IMR-90 (cell line): ENCODE data around the gene TULP4. TPM values are rescaled to one million over a fixed set of nuclear protein-coding genes. Genes with fewer than 3 reads are reported as not detected.

Experiments used
- ATAC-seq: fragments of 200-7000 bp; cut with Tn5 transposase; 2 replicates; pipeline ENCODE4 v1.9.1; 2020; ENCODE audit warnings: low read depth, mild to moderate bottlenecking, moderate library complexity
- BruUV-seq: library from RNA; stranded (reverse); fragments of 400-500 nt; replicated peaks from 2 replicates; lab custom pipeline; 2021; lab: Mats Ljungman, UMichigan
- CTCF ChIA-PET: fragments of 300-600 bp; formaldehyde crosslinking; extraction: SDS; loops from one replicate; lab custom pipeline; 2021; ENCODE audit warnings: antibody characterized with exemption; lab: Yijun Ruan, JAX
- POLR2A ChIA-PET: fragments of 300-600 bp; sonication (Branson Sonifier 250); formaldehyde crosslinking; loops from one replicate; lab custom pipeline; 2022; ENCODE audit warnings: antibody characterized with exemption; ENCODE audit not compliant: unreplicated experiment; lab: Charles Lee
- DNase-seq: peaks from one replicate; pipeline ENCODE4 v3.0.0; 2013
- H2AFZ ChIP-seq: replicated peaks from 2 replicates; pipeline ENCODE3; 2013; ENCODE audit warnings: low read length, mild to moderate bottlenecking; ENCODE audit not compliant: poor library complexity
- H2AK5ac ChIP-seq: 2 replicates; pipeline ENCODE4 v1.6.1; 2013; ENCODE audit warnings: low read depth, low read length, inconsistent platforms
- H2AK9ac ChIP-seq: replicated peaks from 2 replicates; pipeline ENCODE3; 2013; ENCODE audit warnings: mild to moderate bottlenecking, low read depth, low read length, moderate library complexity; ENCODE audit not compliant: poor library complexity
- H2BK120ac ChIP-seq: 2 replicates; pipeline ENCODE4 v1.6.1; 2013; ENCODE audit warnings: low read depth, low read length, inconsistent platforms
- H2BK15ac ChIP-seq: 3 replicates; pipeline ENCODE4 v1.6.1; 2013; ENCODE audit warnings: low read depth, low read length, inconsistent platforms
- H2BK20ac ChIP-seq: 2 replicates; pipeline ENCODE4 v1.6.1; 2013; ENCODE audit warnings: low read depth, mild to moderate bottlenecking, inconsistent platforms, low read length, moderate library complexity
- H2BK5ac ChIP-seq: 2 replicates; pipeline ENCODE4 v1.6.1; 2013; ENCODE audit warnings: mild to moderate bottlenecking, low read depth, low read length, inconsistent platforms; ENCODE audit not compliant: poor library complexity, severe bottlenecking
- H3K14ac ChIP-seq: replicated peaks from 2 replicates; pipeline ENCODE4 v1.6.1; 2013; ENCODE audit warnings: low read depth, low read length, inconsistent platforms
- H3K18ac ChIP-seq: 2 replicates; pipeline ENCODE4 v1.6.1; 2013; ENCODE audit warnings: low read depth, low read length, control low read depth
- H3K23ac ChIP-seq: 2 replicates; pipeline ENCODE4 v1.6.1; 2013; ENCODE audit warnings: low read depth, low read length, inconsistent platforms
- H3K27ac ChIP-seq: 2 replicates; pipeline ENCODE4 v1.5.1; 2013; ENCODE audit warnings: mild to moderate bottlenecking, control low read depth, low read length; ENCODE audit not compliant: insufficient read depth
- H3K27me3 ChIP-seq: 2 replicates; pipeline ENCODE4 v1.6.1; 2013; ENCODE audit warnings: low read length; ENCODE audit not compliant: control insufficient read depth, insufficient read depth
- H3K36me3 ChIP-seq: 2 replicates; pipeline ENCODE4 v1.6.1; 2013; ENCODE audit warnings: low read length, mixed read lengths; ENCODE audit not compliant: control insufficient read depth, insufficient read depth
- H3K4ac ChIP-seq: 2 replicates; pipeline ENCODE4 v1.6.1; 2013; ENCODE audit warnings: low read depth, low read length, inconsistent platforms
- H3K4me1 ChIP-seq: 2 replicates; pipeline ENCODE4 v1.6.1; 2013; ENCODE audit warnings: low read length, mixed read lengths; ENCODE audit not compliant: control insufficient read depth, insufficient read depth
- H3K4me2 ChIP-seq: 2 replicates; pipeline ENCODE4 v1.6.1; 2013; ENCODE audit warnings: low read depth, mild to moderate bottlenecking, control low read depth, low read length, moderate library complexity
- H3K4me3 ChIP-seq: 2 replicates; pipeline ENCODE4 v1.5.1; 2013; ENCODE audit warnings: low read depth, mild to moderate bottlenecking, control low read depth, low read length, moderate library complexity; ENCODE audit not compliant: insufficient read depth
- H3K56ac ChIP-seq: 2 replicates; pipeline ENCODE4 v1.6.1; 2013; ENCODE audit warnings: low read length, inconsistent platforms; ENCODE audit not compliant: insufficient read depth; ENCODE audit errors: extremely low read depth
- H3K79me1 ChIP-seq, 2 experiments: 2 replicates each; pipeline ENCODE4 v1.6.1; 2013; ENCODE audit warnings: low read length in 2 of 2, inconsistent platforms in 1 of 2, low read depth in 1 of 2
- H3K9ac ChIP-seq: 2 replicates; pipeline ENCODE4 v1.6.1; 2013; ENCODE audit warnings: low read depth, low read length, control low read depth
- H3K9me1 ChIP-seq: 2 replicates; pipeline ENCODE4 v1.6.1; 2013; ENCODE audit warnings: low read length, inconsistent platforms; ENCODE audit not compliant: insufficient read depth
- H3K9me3 ChIP-seq: 2 replicates; pipeline ENCODE4 v1.6.1; 2013; ENCODE audit warnings: low read length; ENCODE audit not compliant: control insufficient read depth, insufficient read depth
- H4K20me1 ChIP-seq: 2 replicates; pipeline ENCODE4 v1.6.1; 2013; ENCODE audit warnings: low read length, inconsistent platforms; ENCODE audit not compliant: insufficient read depth
- H4K5ac ChIP-seq: 2 replicates; pipeline ENCODE4 v1.6.1; 2013; ENCODE audit warnings: mild to moderate bottlenecking, low read depth, low read length, control low read depth
- H4K8ac ChIP-seq, 2 experiments: 2 replicates each; pipeline ENCODE4 v1.6.1; 2013; ENCODE audit warnings: low read depth in 2 of 2, low read length in 2 of 2, control low read depth in 1 of 2, inconsistent platforms in 1 of 2
- H4K91ac ChIP-seq: 2 replicates; pipeline ENCODE4 v1.6.1; 2013; ENCODE audit warnings: low read depth, low read length, inconsistent platforms; ENCODE audit not compliant: insufficient read depth
- BHLHE40 ChIP-seq: fragments of 150-350 bp; IDR thresholded peaks from 2 replicates; pipeline ENCODE4 v1.6.1; 2016; ENCODE audit warnings: mild to moderate bottlenecking, low read depth, low read length
- CEBPB ChIP-seq: IDR thresholded peaks from 2 replicates; pipeline ENCODE4 v1.6.1; 2012; ENCODE audit warnings: low read depth, low read length, improper control_type of control experiment
- CHD1 ChIP-seq: IDR thresholded peaks from 2 replicates; pipeline ENCODE4 v1.6.1; 2012; ENCODE audit warnings: low read depth, low read length, improper control_type of control experiment
- FOS ChIP-seq: fragments of 150-350 bp; IDR thresholded peaks from 2 replicates; pipeline ENCODE4 v1.6.1; 2016; ENCODE audit warnings: low read depth, low read length
- MAFK ChIP-seq: IDR thresholded peaks from 2 replicates; pipeline ENCODE4 v1.6.1; 2012; ENCODE audit warnings: low read depth, low read length, improper control_type of control experiment
- MAZ ChIP-seq: IDR thresholded peaks from 2 replicates; pipeline ENCODE4 v1.6.1; 2012; ENCODE audit warnings: low read depth, mild to moderate bottlenecking, low read length, improper control_type of control experiment, moderate library complexity, borderline replicate concordance
- NFE2L2 ChIP-seq: fragments of 150-350 bp; IDR thresholded peaks from 2 replicates; pipeline ENCODE4 v1.6.1; 2016; ENCODE audit warnings: low read depth, mild to moderate bottlenecking, low read length
- POLR2A ChIP-seq: IDR thresholded peaks from 2 replicates; pipeline ENCODE4 v1.6.1; 2012; ENCODE audit warnings: mild to moderate bottlenecking, low read depth, low read length
- RAD21 ChIP-seq: IDR thresholded peaks from 2 replicates; pipeline ENCODE4 v1.6.1; 2012; ENCODE audit warnings: low read length, improper control_type of control experiment
- RCOR1 ChIP-seq: IDR thresholded peaks from 2 replicates; pipeline ENCODE4 v1.6.1; 2012; ENCODE audit warnings: mild to moderate bottlenecking, low read length, improper control_type of control experiment; ENCODE audit not compliant: insufficient replicate concordance
- RFX5 ChIP-seq: IDR thresholded peaks from 2 replicates; pipeline ENCODE4 v1.8.0; 2012; ENCODE audit warnings: low read depth, mild to moderate bottlenecking, low read length, moderate library complexity
- SMC3 ChIP-seq: fragments of 150-350 bp; IDR thresholded peaks from 2 replicates; pipeline ENCODE4 v1.6.1; 2016; ENCODE audit warnings: low read depth, mild to moderate bottlenecking, antibody characterized with exemption, low read length, moderate library complexity
- WGBS, 2 experiments: methylation state at CpG; one replicate each; pipeline versions ENCODE4 v1.1.5 to v1.1.7; 2013; ENCODE audit warnings: missing lambda C conversion rate in 2 of 2; ENCODE audit not compliant: insufficient read length in 1 of 2; ENCODE audit errors: extremely low coverage in 2 of 2; 5-methylcytosine and 5-hydroxymethylcytosine counted together
- dilution Hi-C: fragments of 300-500 bp; cut with HindIII; formaldehyde crosslinking; loops from one replicate; pipeline ENCODE4 v1.14.3; 2018; ENCODE audit warnings: low sequenced_read_pairs; ENCODE audit not compliant: unreplicated experiment
- in situ Hi-C: fragments of 300-500 bp; cut with MboI; formaldehyde crosslinking; loops from 3 replicates; pipeline ENCODE4 v1.14.3; 2019; ENCODE audit warnings: low sequenced_read_pairs, inconsistent platforms, mixed read lengths
- intact Hi-C: fragments of 100-400 bp; cut with micrococcal nuclease; formaldehyde crosslinking; loops from 2 replicates; pipeline ENCODE4 v1.10.0; 2022
- polyA plus RNA-seq, 3 experiments: library from polyadenylated mRNA; depleted of rRNA; stranded (reverse); fragments of >200 nt; gene quantifications; 2 replicates each; pipeline ENCODE4 v1.2.3, GENCODE V29; 2012; ENCODE audit warnings: low replicate concordance in 1 of 3
- total RNA-seq: library from RNA; depleted of rRNA; stranded (reverse); fragments of >200 nt; gene quantifications from 2 replicates; pipeline ENCODE4 v1.2.3, GENCODE V29; 2012
- TF ChIP-seq, protein P1 (sequence below): conservative IDR thresholded peaks from 2 replicates; pipeline ENCODE4 v1.5.1; 2012; ENCODE audit warnings: mild to moderate bottlenecking, low read depth, low read length, improper control_type of control experiment
- TF ChIP-seq, protein P2 (sequence below): fragments of 150-350 bp; IDR thresholded peaks from 2 replicates; pipeline ENCODE4 v1.6.1; 2017; ENCODE audit warnings: mild to moderate bottlenecking, antibody characterized with exemption, low read length, low read depth
- TF ChIP-seq, protein P3 (sequence below): fragments of 150-350 bp; IDR thresholded peaks from 2 replicates; pipeline ENCODE4 v1.6.1; 2016; ENCODE audit warnings: low read depth, mild to moderate bottlenecking, low read length, moderate library complexity, borderline replicate concordance

Gene TULP4
- total and polyA plus RNA-seq, 2 of the 4 experiments (the other 2 are of a cell fraction), result 8.1 to 30.6 TPM

DNA sequence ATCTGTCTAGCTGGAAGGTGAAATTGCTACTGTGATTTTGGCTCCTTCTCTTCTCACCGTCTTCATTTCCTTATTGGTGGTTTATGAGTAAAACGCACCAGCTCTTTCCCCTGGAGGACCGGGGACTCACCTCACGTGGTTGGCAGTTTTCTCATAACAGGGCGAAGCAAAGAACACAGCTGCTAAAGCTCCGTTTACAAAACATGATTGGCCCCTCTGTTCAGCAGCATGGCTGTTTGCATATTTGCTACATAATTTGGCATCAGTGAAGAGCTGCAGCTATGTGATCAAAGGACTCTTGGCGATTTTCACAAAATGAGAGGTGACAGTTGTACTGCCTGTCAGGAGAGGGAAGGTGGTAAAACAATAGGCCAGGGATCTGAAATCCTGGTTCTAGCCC is 227.1 kb downstream of the TULP4 start:
- CTCF ChIA-PET, result interaction anchor here (0.8 kb wide), 1 partner anchor 318 kb away, joined by 6 read pairs; no protein-coding TSS in a partner anchor
- WGBS, 2 experiments, result 0% methylated on average over 1 of the region's 7 CpGs; no CpG with 5 or more reads in 1 of the 2 experiments

More for the DNA sequence above, 227.1 kb downstream of the TULP4 start:
- Histone ChIP-seq H3K4me3 (no peak overlapping the region), H4K91ac (no peak overlapping the region), H3K9me3 (0 out of 2 replicates have a peak, but pooled peaks cover 2% of the 10 kb centered on the region), H3K27me3 (peaks cover 45% of the 10 kb centered on the region), H3K23ac (no peak overlapping the region), H2AFZ (no peak overlapping the region), H4K5ac (no peak overlapping the region), H3K9ac (no peak overlapping the region), H2BK5ac (no peak overlapping the region), H3K9me1 (no peaks in the 10 kb centered on the region), H3K4ac (no peak overlapping the region), H3K27ac (no peak overlapping the region), H2AK5ac (no peak overlapping the region), H3K18ac (no peak overlapping the region), H3K14ac (no peak overlapping the region), H3K56ac (no peak overlapping the region), H2BK20ac (no peak overlapping the region), H3K4me1 (peaks cover 2% of the 10 kb centered on the region; the same call in 1 of the 2 replicates), H2AK9ac (no peak overlapping the region), H3K4me2 (no peak overlapping the region; the same call in 1 of the 2 replicates), H3K36me3 (no peaks in the 10 kb centered on the region), H2BK15ac (no peak overlapping the region), H2BK120ac (no peak overlapping the region), H4K20me1 (no peaks in the 10 kb centered on the region), H4K8ac (no peak overlapping the region), H3K79me1 (no peaks in the 10 kb centered on the region)
- intact Hi-C loops (no loop called here), in situ Hi-C loops (no loop called here), dilution Hi-C loops (no loop called here)
- POLR2A ChIA-PET, result no interaction called here
- TF ChIP-seq SMC3 (no peak), RFX5 (no peak), FOS (no peak), BHLHE40 (no peak), MAFK (no peak), CHD1 (no peak), MAZ (no peak), RAD21 (no peak), CEBPB (no peak), NFE2L2 (no peak), POLR2A (no peak), RCOR1 (no peak)
- TF ChIP-seq, protein P1, sequence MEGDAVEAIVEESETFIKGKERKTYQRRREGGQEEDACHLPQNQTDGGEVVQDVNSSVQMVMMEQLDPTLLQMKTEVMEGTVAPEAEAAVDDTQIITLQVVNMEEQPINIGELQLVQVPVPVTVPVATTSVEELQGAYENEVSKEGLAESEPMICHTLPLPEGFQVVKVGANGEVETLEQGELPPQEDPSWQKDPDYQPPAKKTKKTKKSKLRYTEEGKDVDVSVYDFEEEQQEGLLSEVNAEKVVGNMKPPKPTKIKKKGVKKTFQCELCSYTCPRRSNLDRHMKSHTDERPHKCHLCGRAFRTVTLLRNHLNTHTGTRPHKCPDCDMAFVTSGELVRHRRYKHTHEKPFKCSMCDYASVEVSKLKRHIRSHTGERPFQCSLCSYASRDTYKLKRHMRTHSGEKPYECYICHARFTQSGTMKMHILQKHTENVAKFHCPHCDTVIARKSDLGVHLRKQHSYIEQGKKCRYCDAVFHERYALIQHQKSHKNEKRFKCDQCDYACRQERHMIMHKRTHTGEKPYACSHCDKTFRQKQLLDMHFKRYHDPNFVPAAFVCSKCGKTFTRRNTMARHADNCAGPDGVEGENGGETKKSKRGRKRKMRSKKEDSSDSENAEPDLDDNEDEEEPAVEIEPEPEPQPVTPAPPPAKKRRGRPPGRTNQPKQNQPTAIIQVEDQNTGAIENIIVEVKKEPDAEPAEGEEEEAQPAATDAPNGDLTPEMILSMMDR, result no peak
- TF ChIP-seq, protein P2, sequence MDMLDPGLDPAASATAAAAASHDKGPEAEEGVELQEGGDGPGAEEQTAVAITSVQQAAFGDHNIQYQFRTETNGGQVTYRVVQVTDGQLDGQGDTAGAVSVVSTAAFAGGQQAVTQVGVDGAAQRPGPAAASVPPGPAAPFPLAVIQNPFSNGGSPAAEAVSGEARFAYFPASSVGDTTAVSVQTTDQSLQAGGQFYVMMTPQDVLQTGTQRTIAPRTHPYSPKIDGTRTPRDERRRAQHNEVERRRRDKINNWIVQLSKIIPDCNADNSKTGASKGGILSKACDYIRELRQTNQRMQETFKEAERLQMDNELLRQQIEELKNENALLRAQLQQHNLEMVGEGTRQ, result no peak
- TF ChIP-seq, protein P3, sequence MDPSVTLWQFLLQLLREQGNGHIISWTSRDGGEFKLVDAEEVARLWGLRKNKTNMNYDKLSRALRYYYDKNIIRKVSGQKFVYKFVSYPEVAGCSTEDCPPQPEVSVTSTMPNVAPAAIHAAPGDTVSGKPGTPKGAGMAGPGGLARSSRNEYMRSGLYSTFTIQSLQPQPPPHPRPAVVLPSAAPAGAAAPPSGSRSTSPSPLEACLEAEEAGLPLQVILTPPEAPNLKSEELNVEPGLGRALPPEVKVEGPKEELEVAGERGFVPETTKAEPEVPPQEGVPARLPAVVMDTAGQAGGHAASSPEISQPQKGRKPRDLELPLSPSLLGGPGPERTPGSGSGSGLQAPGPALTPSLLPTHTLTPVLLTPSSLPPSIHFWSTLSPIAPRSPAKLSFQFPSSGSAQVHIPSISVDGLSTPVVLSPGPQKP, result no peak
- no TSS peak for BruUV-seq
- ATAC-seq, result no peak
- no peak for DNase-seq
